Activated CD8-positive, alpha-beta memory T cell treated with anti-CD3 and anti-CD28 coated beads for 1 hour (primary cell): ENCODE results near the gene NACC1.

ENCODE experiments used
- DNase-seq, 2 donors: peaks; one replicate each; pipeline ENCODE4 v3.0.0-alpha.2; 2020; ENCODE audit warnings: low read depth in 1 of 2; ENCODE audit errors: extremely low read depth in 1 of 2

Gene NACC1

DNA sequence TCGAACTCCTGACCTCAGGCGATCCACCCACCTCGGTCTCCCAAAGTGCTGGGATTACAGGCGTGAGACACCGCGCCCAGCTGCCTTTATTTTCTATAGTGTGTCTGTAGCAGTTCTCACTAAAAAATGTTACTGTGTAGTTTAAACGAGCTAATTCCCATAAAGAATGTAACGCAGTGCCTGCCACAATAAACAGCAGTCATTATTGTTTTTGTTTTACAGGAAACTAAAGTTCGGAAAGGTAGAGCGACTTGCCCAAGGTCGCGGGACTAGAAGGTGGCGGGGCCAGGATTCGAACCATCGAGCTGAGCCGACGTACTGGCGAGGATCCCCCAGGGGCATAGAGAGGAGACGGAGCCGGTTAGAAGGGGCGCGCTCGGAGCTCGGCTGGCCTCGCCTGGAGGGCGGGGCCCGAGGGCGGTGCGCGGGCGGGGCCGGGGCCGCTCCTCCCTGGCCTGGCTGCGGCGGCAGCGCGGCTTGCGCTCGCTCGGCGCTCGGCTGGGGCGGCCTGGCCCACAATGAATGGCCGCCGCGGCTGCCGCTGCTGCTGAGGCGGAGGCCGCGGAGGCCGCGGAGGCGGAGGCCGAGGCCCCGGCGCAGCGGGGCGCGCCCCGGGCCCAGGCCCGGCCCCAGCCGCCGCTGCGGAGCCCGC lies at the start of gene NACC1:
NACC1 (plus strand) TSS at position 493 of the 652 bp plus-strand sequence. CDS start 16,944 bp downstream, outside the sequence.
- peak; percentile 53 to 83 for DNase-seq

DNA sequence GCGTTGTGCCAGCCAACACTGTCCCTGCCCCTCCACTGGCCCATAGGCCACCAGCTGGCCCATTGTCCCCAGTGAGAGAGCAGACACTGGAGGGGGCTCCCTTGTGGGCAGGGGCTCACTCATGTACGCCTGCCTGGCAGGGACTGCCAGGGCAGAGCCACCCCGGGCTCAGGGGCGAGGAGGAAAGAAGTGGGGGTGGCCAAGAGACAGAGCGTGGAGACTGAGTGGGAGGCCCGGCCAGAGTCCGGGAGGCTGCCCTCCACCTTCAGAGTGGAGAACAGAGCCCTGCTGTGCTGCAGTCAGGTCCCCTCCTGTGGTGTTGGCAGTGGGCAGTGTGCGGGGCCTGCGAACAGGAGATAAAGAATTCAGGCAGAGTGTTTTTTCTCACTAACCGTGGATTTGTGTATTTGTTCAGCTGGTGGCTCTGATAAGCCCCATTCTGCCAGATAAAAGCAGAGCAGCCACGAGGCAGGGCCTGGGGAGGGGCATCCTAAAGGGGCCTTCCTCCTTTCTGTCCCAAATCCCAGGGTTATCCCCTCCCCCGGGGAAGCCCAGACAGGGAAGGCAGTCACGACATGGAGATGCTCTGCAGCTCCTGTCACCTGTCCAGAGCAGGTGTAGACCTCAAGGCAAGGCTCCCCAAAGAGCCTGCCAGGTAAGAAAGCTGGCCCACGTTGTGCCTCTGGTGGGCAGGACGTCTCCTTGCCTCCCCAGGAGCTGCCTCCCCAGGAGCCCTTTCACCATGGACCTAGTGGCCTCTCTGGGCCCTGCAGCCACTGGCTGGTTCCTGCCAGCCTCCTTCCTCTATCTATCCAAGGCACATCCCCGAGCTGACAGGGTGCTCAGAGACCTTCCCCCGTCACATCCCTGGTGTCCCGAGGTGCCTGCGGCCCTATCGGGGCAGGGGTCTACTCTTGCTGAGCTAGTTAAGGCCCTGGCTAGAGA lies 48.4 kb upstream of the NACC1 start:
- DNase-seq: no peak

DNA sequence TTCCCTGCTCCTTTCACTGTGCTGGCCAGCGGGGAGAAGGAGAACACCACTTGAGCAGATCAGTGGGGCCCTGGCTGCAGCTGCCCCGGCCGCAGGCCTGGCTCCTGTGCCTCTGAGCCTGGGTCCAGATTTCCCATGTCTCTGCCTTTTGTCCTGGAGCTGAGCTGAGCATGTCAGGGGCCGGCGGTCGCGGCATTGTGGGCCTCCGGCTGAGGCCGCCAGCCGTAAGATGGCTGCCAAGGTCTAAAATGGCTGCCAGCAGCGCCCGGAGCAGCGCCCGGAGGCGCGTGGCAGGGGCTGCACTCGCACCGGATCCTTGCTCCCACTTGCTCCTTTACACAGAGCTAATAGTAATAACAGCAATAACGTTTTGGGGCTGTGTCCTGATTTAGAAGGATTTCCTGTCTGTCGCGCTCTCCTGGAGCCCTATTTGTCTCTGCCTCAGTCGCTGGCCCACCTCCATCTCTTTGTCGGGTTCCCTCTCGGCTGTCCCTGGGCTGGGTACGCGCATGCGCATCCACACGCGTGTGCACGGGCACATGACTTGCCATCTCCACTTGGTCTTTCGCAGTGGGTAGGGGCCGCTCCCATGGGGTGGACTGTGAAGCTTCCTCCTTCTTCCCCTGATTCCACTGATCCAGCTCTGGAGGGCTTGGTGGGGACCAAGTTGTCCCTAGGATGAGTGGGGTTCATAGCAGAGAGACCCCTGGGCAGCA lies 47.5 kb upstream of the NACC1 start:
- no peak for DNase-seq

DNA sequence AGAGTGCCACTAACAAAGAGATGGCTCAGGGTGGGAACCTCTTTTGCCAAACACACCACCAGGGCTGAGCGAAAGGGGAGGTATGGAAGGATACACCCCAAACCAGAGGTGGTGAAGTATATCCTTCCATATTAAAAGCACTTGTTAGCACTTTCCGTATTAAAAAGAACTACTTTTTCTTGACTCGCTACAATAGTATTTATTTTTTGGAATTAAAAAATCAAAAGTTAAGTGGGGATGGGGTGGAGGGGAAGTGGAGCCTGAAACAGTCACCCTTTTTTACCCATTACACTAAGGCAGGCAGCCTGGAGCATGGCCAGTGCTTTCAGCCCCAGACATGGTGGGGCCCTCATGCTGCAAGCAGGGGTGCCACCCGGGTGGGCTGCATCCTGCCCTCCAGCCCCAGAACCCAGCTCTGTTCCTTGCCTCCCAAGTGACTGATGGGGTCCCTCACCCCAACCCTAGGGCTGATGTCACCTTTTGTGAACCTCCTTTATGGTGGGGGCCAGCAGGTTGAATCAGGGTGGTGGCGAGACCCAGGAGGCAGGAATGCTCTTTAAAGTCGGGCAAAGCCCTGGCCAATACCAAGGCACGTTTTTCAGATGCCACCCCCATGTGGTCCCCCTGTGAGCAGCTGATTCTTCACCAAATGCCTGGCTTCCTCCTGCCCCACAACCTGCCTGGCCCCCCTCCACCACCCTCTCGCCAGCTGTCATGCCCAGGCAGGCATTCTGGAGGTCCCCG lies 46.4 kb upstream of the NACC1 start:
- DNase-seq: no peak

DNA sequence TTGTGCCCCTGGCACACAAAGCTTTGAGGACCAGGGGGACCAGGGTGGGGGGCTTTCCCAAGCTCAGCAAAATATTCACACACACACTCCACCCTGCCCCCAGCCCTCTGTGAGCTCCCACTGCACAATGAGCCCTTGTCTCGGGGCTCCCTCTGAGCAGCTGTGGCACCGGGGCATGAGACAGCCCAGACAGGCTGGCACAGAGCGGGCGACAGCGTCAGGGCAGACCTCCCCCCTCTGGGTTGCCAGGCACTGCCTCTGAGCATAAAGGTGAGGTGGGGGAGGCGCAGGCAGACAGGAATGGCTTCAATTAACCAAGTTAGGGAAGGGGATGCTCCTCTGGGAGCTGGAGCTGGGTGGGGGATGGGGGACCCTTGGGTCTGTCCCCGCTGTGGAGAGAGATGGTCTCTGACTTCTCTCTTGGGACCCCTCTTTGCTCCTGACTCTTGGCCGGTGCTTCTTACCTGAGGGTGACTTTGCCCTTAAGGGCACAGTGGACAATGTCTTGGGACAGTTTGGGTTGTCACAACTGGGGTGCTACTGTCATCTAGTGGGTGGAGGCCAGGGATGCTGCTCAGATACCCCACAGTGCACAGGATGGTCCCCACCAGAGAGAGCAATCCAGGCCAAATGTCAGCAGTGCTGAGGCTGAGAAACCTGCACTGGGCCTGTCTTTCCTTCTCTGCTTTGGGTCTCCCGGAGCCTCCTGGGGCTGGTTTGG lies 45.7 kb upstream of the NACC1 start:
- no peak for DNase-seq

DNA sequence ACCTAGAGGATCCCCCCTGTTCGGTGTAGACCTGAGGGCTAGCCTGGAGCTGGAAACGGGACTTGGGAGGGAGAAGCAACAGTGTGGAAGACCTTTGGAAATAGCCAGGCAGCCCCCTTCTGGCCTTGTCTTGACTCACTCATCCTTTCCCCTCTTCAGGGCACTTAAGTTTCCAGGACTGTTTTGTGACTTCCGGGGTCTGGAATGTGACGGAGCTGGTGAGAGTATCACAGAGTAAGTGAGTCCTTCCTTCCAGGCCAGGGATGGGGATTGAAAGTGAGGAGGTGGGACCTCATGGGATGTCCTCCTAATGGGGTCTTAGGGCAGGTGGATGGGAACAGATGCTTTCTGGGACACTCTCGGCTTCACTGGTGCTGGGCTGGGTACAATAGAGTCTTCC lies 44.8 kb upstream of the NACC1 start:
- no peak for DNase-seq

DNA sequence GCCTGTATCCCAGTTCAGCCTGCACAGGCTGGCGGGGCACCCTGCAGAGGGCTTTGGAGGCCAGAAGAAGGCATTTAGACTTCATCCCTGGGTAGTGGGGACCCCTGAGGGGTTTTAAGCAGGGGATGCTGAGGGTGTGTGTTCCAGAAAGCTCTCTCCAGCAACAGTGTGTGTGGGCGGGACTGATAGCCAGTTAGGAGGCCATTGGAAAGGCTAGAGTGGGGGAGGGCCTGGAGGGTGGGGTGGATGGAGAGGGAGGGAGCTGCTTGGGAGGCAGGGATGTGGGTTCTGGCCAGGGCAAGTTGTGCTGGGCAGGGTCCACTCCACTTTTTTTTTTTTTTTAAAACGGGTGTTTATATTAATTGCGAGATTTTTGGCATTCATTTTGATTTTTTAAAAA lies 43.7 kb upstream of the NACC1 start:
- no peak for DNase-seq

DNA sequence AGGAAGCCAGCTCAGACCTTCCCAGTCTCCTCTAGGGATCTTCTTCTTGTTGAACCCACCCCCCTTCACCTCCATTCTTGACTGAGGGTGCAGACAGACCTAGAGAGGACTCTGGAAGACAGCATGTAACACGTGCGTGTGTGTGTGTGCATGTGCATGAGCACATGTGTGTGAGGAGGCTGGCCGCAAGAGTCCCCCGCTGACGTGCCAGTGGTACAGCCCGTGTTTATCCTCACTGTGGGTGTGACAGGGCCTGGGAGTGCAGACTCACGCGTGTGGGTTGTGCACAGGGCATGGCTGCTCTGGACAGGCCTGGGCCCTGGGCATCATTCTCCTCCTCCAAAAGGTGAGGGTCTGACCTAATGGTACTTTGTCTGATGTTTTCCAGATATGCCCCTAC lies 41.7 kb upstream of the NACC1 start:
- DNase-seq: no peak

DNA sequence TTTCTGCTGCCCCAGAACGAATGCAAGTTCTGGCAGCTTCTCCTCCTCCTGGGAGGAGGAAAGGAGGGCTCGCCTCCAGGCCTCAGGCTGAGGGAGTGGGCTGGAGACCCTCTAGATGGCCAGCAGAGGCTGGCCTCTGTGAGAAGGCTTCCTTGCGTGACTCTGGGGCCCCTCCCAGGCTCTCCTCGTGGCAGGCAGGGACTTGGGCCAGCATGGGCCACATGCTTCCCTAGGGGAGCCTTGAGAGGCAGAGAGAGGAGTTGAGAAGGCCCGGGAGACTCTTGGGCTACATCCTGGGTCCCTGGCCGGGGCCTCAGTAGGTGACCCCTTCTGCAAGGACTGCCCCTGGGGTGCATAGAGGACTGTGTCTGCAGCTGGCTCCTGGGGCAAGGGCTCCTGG lies 41.3 kb upstream of the NACC1 start:
- DNase-seq: no peak

DNA sequence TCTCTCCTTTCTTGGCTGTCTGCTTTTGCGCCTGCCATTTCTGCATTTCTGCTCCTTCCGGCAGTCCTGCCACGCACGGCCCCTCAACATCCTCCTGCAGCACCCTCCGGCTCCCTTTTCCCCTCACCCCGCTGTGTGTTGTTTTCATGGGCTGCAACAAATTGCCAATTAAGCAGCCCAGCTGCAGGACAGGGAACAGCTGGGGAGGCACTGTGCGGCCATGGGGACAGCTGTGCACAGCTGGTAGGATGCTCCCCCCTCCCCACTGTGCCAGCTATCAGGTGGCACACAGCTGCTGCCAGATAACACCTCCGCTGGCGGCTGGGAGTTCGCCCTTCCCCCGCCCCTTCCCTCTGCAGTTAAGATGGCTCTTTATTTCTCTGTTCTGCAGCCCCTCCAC lies 40.8 kb upstream of the NACC1 start:
- no peak for DNase-seq

DNA sequence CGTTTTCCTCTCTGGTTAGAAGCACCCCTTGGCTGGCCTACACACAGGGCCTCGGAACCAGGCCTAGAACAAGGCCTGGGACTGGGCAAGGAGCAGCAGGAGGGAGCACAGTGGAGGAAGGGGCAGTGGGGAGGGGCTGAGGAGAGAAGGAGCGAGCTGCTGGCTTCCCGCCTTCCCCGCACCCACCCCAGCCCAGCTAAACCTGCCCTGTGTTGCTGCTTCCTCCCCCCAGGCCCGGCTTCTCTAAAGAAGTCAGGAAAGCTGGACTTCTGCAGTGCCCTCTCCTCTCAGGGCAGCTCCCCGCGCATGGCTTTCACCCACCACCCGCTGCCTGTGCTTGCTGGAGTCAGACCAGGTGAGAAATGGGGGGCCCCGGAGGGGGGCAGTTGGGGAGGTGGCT lies 39.7 kb upstream of the NACC1 start:
- DNase-seq: no peak

DNA sequence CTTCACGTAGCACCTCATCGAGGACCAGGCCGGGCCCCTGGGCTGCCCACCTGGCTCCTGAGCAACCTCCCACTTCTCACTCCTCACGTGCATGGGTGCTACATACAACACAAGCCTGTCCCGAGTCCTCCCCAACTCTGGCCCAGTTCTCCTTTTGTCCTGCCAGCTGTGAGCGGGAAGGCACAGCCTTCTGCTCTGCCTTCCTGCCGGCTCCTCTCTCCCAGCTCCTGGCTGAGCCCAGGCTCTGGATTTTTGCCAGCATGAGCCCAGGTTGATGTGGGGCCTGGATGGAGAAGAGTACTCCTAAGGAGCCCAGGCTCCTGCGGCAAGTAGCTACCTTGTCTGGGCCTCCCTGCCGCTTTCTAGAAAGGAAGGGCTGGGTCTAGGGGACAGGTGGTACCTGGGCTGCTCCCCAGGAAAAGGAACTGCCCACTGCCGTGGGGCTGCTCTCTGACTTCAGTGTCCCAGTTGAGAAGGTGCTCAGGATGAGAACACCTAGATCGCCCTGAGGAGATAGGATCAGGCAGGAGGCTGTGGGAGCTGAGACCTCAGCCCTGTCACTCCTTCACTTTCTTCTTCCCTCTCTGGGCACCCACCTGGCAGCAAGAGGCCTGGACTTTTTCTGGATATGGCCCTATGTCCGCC lies 39.0 kb upstream of the NACC1 start:
- no peak for DNase-seq

DNA sequence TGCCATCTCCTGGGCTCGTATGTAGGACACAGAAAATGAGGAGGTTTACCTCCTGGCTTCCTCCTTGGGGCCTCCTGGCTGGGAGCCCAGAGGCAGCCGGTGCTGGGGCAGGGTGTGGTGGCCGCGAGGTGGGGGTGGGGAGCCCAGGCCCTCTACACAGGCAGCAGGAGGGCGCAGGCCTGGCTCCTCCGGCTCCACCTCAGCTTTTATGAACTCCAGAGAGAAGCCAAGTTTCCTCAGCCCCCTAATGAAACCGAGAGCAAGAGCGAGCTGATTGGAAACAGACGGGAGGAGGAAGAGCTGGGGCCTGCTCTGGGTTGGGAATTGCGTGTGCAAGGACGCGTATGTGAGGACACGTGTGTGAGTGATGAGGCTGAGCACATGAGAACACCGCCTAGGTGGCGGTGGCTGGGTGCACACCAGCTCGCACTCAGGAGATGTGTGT lies 38.5 kb upstream of the NACC1 start:
- no peak for DNase-seq

DNA sequence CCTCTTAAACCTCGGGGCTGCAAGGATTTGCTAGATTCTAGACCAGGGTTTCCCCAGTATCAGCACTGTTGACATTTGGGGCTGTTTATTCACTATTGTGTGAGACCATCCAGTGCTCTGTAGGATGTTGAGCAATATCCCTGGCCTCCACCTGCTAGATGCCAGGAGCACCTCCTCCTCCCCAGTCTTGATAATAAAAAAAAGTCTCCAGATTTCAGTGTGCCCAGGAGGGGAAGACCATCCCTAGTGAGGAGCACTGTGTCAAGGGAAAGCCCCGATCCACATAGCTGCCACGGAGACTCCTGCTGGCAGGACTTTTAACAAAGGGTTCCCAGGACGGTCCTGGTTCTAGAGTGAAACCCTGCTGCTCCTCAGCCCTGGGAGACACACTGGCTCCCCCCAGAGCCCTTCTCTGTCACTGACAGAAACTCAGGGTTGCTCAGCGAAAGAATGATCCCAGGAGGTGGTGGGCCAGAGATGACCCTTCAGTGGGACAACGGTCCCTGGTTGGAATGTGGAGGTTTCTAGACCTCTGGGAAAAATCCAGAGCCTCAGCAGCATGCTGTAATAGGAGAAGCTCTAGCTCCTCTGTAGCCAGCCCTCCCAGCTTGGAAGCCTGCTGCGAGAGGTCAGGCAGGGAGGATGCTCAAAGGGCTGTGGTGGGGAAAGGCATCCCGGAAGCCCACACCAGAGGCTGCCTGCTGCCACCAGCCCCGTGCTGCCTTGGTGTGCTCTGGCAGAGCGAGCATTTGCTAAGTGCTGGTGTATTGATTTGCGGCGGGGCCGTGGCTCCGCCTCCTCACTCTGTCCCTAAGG lies 35.7 kb upstream of the NACC1 start:
- DNase-seq: no peak

DNA sequence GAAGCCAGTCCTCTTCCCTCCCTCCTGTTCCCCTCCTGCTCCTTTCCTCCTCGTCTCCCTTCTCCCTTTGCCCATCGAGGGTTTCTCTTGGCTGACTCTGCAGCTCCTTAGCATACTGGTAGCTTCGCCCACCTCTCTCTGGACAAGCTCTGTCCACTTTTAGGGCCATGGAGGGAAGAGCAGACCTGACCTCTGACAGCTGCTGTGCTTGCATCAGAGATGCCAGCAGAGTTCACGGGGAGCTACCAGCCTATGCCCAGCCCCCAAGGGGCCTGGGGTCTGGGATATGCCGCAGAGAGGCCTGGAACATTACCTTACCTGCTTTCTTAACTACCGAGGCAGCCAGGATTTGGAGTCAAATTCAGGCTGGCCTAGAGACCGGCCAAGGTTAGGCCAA lies 35.1 kb upstream of the NACC1 start:
- DNase-seq: no peak

DNA sequence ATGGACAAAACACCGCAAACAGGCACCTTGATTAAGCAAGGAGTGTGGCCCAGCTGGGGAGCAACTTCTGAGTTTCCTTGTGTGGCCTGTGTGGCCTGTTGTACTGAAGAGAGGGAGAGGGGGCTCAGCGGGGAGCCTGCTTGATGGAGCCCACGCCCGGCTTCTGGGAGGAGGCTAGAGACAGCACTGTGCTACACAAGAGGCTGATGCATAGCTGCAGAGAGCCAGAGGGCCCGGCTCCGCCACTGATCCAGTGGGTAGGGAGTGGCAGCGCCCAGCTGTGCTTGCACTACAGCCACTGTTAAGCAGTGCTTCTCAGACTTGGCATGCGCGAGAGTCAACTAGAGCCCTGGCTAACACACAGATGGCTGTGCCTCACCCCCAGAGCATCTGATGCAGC lies 34.4 kb upstream of the NACC1 start:
- DNase-seq: no peak

DNA sequence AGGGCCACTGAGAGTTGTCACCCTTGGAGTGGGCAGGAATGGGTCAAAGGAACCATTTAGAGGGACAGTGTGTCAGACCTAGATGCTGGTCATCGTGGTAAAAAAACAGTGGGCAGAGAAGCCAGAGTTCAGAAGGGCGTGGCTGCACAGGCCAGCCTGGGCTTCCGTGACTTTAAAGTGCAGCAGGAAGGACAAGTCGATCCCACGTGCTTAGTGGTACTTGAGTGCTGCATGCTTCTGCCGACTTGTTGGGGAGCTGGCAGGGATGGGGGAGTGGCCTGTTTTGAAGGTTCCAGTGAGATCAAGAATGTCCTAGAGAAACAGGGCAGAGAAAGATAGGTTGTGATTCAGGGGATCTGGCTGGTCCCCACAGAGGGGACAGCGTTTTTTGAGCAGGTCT lies 32.4 kb upstream of the NACC1 start:
- DNase-seq: no peak

DNA sequence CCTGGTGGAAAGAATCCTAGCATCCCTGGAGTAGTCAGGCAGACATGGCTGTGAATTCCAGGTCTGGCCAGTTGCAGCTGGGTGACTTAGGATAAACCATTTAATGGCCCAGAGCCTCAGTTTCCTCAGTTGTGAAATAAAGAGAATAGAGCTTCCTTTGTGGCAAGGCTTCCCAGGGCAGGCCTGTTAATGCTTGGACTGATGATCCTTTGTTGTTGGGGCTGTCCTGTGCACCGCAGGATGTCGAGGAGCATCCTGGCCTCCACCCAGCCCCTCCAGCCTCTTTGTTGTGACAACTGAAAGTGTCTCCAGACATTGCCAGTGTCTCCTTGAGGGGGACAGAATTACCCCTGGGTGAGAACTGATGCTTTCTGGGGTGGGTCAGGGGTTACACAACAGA lies 31.7 kb upstream of the NACC1 start:
- no peak for DNase-seq

DNA sequence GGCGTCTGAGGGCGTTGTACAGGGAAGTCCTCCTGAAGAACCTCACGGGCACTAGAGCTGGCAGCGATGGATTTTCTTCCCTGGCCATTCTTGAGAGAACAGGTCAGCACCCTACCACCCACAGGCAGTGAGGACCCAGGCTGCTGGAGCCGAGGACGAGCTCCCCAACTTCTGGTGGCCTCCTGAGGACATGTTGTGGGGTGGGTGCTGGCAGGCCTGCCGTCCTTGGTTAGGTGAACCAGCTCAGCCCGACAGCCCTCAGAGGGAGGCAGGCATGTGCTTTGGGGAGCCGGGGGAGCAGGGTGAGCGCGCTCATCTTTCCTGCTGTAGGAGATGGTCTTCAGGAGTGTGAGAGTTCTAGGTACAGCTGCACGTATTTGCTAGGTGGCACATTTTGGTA lies 30.8 kb upstream of the NACC1 start:
- DNase-seq: no peak
